MM.1S (cell line): ENCODE data around the gene TTF2.

Source experiments
- DNase-seq: peaks from one replicate; pipeline ENCODE4 v3.0.0-alpha.2; 2015
- H2AFZ ChIP-seq: fragments of 300-600 bp; sonication (generic); 2 replicates; pipeline ENCODE4 v1.6.0; 2016; ENCODE audit warnings: antibody characterized with exemption, low read length
- H3F3A ChIP-seq: fragments of 300-600 bp; sonication (generic); 2 replicates; pipeline ENCODE4 v1.6.1; 2016; ENCODE audit warnings: mild to moderate bottlenecking, antibody characterized with exemption, low read length, moderate library complexity, mixed read lengths; ENCODE audit not compliant: insufficient read depth
- H3K27ac ChIP-seq: fragments of 300-600 bp; sonication (generic); 2 replicates; pipeline ENCODE4 v1.5.1; 2016; ENCODE audit warnings: mild to moderate bottlenecking, low read length
- H3K27me3 ChIP-seq: fragments of 300-600 bp; sonication (generic); replicated peaks from 2 replicates; pipeline ENCODE4 v1.6.0; 2016; ENCODE audit warnings: low read length; ENCODE audit not compliant: insufficient read depth
- H3K36me3 ChIP-seq: fragments of 300-600 bp; sonication (generic); replicated peaks from 2 replicates; pipeline ENCODE4 v1.6.1; 2016; ENCODE audit warnings: mild to moderate bottlenecking, low read length, mixed read lengths; ENCODE audit not compliant: insufficient read depth
- H3K4me1 ChIP-seq: fragments of 300-600 bp; sonication (generic); 2 replicates; pipeline ENCODE4 v1.6.1; 2016; ENCODE audit warnings: low read length, mixed read lengths
- H3K4me2 ChIP-seq: fragments of 300-600 bp; sonication (generic); 2 replicates; pipeline ENCODE4 v1.6.0; 2016; ENCODE audit warnings: low read depth, low read length
- H3K4me3 ChIP-seq: fragments of 300-600 bp; sonication (generic); 2 replicates; pipeline ENCODE4 v1.5.1; 2016; ENCODE audit warnings: low read length, mixed read lengths
- H3K79me2 ChIP-seq: fragments of 300-600 bp; sonication (generic); 2 replicates; pipeline ENCODE4 v1.6.1; 2016; ENCODE audit warnings: mixed run types, low read length, mixed read lengths
- H3K9ac ChIP-seq: fragments of 300-600 bp; sonication (generic); 2 replicates; pipeline ENCODE4 v1.6.1; 2016; ENCODE audit warnings: low read length, mixed read lengths
- H3K9me2 ChIP-seq: fragments of 300-600 bp; sonication (generic); replicated peaks from 2 replicates; pipeline ENCODE4 v1.6.1; 2016; ENCODE audit warnings: mild to moderate bottlenecking, low read length, mixed read lengths; ENCODE audit not compliant: insufficient read depth
- H3K9me3 ChIP-seq: fragments of 300-600 bp; sonication (generic); replicated peaks from 2 replicates; pipeline ENCODE4 v1.6.1; 2016; ENCODE audit warnings: mild to moderate bottlenecking, low read length, mixed read lengths; ENCODE audit not compliant: insufficient read depth
- H4K20me1 ChIP-seq: fragments of 300-600 bp; sonication (generic); 2 replicates; pipeline ENCODE4 v1.6.1; 2016; ENCODE audit warnings: mild to moderate bottlenecking, low read length, moderate library complexity, mixed read lengths; ENCODE audit not compliant: insufficient read depth
- EZH2 ChIP-seq: fragments of 300-600 bp; sonication (generic); optimal IDR thresholded peaks from 2 replicates; pipeline ENCODE3; 2017; ENCODE audit warnings: low read depth, mild to moderate bottlenecking, antibody characterized with exemption, low read length, mixed read lengths
- EZH2phosphoT487 ChIP-seq: fragments of 300-600 bp; sonication (generic); IDR thresholded peaks from 2 replicates; pipeline ENCODE4 v1.6.1; 2018; ENCODE audit warnings: antibody characterized with exemption, low read length
- TF ChIP-seq, protein P1 (sequence below): fragments of 300-600 bp; sonication (generic); IDR thresholded peaks from 2 replicates; pipeline ENCODE4 v1.5.1; 2016; ENCODE audit warnings: antibody characterized with exemption, low read length, mixed read lengths

TTF2 gene

DNA sequence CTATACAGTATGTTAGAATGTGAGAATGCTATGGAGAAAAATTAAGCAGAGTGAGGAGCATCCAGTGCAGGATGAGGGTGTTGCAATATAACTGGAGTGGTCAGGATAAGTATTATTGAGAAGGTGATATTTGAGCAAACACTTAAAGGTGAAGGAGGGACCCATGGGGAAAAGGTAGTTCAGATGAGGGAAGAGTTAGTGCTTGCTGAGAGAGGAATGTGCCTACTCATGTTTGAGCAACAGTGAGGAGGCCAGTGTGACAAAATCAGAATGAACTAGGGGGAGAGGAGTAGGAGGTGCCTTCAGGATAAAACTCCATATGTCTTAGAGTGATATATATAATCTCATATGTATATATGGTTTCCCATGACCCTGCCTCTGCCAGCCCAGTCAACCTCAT, 67.7 kb downstream of the TTF2 start:
- H3K4me1 ChIP-seq = no peaks in the 10 kb centered on the region
- no peaks in the 10 kb centered on the region for H3F3A ChIP-seq
- no peaks in the 10 kb centered on the region for H3K9me3 ChIP-seq
- H3K9ac ChIP-seq = no peak overlapping the region
- H4K20me1 ChIP-seq = no peaks in the 10 kb centered on the region
- no peaks in the 10 kb centered on the region for H3K27me3 ChIP-seq
- H3K36me3 ChIP-seq = no peaks in the 10 kb centered on the region
- no peaks in the 10 kb centered on the region for H3K79me2 ChIP-seq
- DNase-seq = no peak
- no peaks in the 10 kb centered on the region for H3K9me2 ChIP-seq
- no peak overlapping the region for H3K27ac ChIP-seq
- TF ChIP-seq EZH2 = no peak
- TF ChIP-seq EZH2phosphoT487 = no peak
- TF ChIP-seq, protein P1, sequence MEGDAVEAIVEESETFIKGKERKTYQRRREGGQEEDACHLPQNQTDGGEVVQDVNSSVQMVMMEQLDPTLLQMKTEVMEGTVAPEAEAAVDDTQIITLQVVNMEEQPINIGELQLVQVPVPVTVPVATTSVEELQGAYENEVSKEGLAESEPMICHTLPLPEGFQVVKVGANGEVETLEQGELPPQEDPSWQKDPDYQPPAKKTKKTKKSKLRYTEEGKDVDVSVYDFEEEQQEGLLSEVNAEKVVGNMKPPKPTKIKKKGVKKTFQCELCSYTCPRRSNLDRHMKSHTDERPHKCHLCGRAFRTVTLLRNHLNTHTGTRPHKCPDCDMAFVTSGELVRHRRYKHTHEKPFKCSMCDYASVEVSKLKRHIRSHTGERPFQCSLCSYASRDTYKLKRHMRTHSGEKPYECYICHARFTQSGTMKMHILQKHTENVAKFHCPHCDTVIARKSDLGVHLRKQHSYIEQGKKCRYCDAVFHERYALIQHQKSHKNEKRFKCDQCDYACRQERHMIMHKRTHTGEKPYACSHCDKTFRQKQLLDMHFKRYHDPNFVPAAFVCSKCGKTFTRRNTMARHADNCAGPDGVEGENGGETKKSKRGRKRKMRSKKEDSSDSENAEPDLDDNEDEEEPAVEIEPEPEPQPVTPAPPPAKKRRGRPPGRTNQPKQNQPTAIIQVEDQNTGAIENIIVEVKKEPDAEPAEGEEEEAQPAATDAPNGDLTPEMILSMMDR = no peak
- H3K4me3 ChIP-seq = no peak overlapping the region
- H3K4me2 ChIP-seq = no peak overlapping the region
- no peak overlapping the region for H2AFZ ChIP-seq

DNA sequence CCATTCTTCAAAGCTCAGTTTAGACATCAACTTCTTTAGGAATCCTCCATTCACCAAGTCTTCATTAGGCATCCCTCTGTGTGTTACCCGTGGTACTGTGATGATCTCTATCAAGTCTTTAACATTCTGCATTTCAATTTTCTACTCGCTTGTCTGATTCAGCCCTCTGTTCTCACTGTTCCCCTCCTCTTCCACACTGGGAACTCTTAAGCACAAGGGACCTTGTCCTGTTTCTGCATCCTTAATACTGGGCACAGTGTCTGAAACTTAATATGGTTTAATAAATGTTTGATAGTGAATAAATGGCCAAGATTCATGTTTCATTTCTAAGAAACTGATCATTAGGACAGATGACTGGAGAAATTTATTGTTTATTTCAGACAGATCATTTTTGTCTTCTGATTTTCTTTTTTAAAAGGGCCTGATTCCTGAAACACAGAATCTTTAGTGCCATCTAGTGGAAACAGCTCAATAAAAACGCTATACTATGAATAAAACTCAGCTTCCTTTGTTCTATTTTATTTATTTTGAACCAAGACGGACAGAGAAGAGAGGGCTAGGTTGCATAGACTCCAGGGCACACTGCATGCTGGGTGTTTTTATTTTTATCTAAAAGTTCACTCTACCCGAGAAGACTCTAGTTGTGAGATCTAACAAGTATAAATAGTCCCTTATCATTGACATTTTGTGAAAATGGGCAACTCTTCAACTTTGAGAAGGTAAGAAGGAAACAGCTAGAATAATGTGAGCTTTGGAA, 68.4 kb downstream of the TTF2 start:
- H3K9me3 ChIP-seq = no peaks in the 10 kb centered on the region
- no peaks in the 10 kb centered on the region for H3K36me3 ChIP-seq
- no peak for TF ChIP-seq EZH2
- TF ChIP-seq, protein P1 = peak; percentile 37
- no peak for TF ChIP-seq EZH2phosphoT487
- H3K4me2 ChIP-seq = no peak overlapping the region
- DNase-seq = peak; percentile 36
- H3K4me1 ChIP-seq = no peaks in the 10 kb centered on the region
- no peaks in the 10 kb centered on the region for H3F3A ChIP-seq
- H2AFZ ChIP-seq = no peak overlapping the region
- no peaks in the 10 kb centered on the region for H3K9me2 ChIP-seq
- no peaks in the 10 kb centered on the region for H4K20me1 ChIP-seq
- H3K27me3 ChIP-seq = no peaks in the 10 kb centered on the region
- H3K9ac ChIP-seq = no peak overlapping the region
- no peak overlapping the region for H3K27ac ChIP-seq
- no peak overlapping the region for H3K4me3 ChIP-seq
- no peaks in the 10 kb centered on the region for H3K79me2 ChIP-seq

DNA sequence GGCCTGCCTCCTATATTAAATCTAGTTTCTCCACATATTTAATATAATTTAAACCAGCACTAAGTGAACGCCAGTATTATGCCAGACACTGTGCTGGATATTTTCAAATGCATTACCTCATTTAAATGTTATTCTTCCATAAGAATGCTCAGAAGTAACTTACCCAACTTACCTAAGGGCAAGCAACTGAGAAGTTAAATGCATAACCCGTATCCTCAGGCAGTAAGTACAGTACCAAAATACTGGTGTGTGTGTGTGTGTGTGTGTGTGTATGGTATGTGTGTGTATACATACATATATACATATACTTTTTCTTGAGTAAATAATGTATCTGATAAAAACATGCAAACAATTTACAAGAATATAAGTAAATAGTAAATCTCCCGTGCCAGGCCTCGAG, 70.4 kb downstream of the TTF2 start:
- H3K4me1 ChIP-seq = no peaks in the 10 kb centered on the region
- TF ChIP-seq EZH2 (no peak), EZH2phosphoT487 (no peak)
- TF ChIP-seq, protein P1 = no peak
- H3K4me3 ChIP-seq = no peak overlapping the region
- H2AFZ ChIP-seq = no peak overlapping the region
- no peaks in the 10 kb centered on the region for H3K9me2 ChIP-seq
- no peaks in the 10 kb centered on the region for H3K9me3 ChIP-seq
- H3K36me3 ChIP-seq = no peaks in the 10 kb centered on the region
- no peak overlapping the region for H3K4me2 ChIP-seq
- no peaks in the 10 kb centered on the region for H3K27me3 ChIP-seq
- no peaks in the 10 kb centered on the region for H4K20me1 ChIP-seq
- H3K9ac ChIP-seq = no peak overlapping the region
- no peaks in the 10 kb centered on the region for H3F3A ChIP-seq
- H3K27ac ChIP-seq = no peak overlapping the region
- no peak for DNase-seq
- no peaks in the 10 kb centered on the region for H3K79me2 ChIP-seq
